Aorta (tissue), 5 donors: ENCODE data around the gene RSPH1. TPM values are rescaled to one million over a fixed set of nuclear protein-coding genes. Genes with fewer than 3 reads are reported as not detected.

Experiments used
- ATAC-seq: fragments of 200-7000 bp; cut with Tn5 transposase; one replicate; pipeline ENCODE4 v1.9.1; 2022; ENCODE audit warnings: moderate library complexity; ENCODE audit not compliant: low FRiP score
- DNase-seq, 2 donors: peaks; one replicate each; pipeline ENCODE4 v3.0.0-alpha.2; 2020
- H3K27ac ChIP-seq, 2 donors: one replicate each; pipeline ENCODE4 v1.5.1; 2013; ENCODE audit warnings: low read length in 2 of 2, mild to moderate bottlenecking in 2 of 2, moderate library complexity in 2 of 2, control low read depth in 1 of 2, inconsistent platforms in 1 of 2, low read depth in 1 of 2
- H3K27me3 ChIP-seq, 2 donors: one replicate each; pipeline ENCODE4 v1.6.1; 2013; ENCODE audit warnings: control low read depth in 1 of 2, low read length in 1 of 2, mild to moderate bottlenecking in 1 of 2, moderate library complexity in 1 of 2; ENCODE audit not compliant: insufficient read depth in 2 of 2, control insufficient read depth in 1 of 2
- H3K36me3 ChIP-seq, 2 donors: one replicate each; pipeline ENCODE4 v1.6.1; 2013; ENCODE audit warnings: control low read depth in 1 of 2, low read length in 1 of 2, mild to moderate bottlenecking in 1 of 2; ENCODE audit not compliant: insufficient read depth in 2 of 2, control insufficient read depth in 1 of 2
- H3K4me1 ChIP-seq, 2 donors: one replicate each; pipeline ENCODE4 v1.6.1; 2013; ENCODE audit warnings: low read length in 2 of 2, control low read depth in 1 of 2, mild to moderate bottlenecking in 1 of 2, moderate library complexity in 1 of 2; ENCODE audit not compliant: insufficient read depth in 2 of 2, control insufficient read depth in 1 of 2
- H3K4me3 ChIP-seq, 2 donors: one replicate each; pipeline ENCODE4 v1.5.1; 2013; ENCODE audit warnings: low read length in 2 of 2, control low read depth in 1 of 2, mild to moderate bottlenecking in 1 of 2
- H3K9me3 ChIP-seq: one replicate; pipeline ENCODE4 v1.6.1; 2013; ENCODE audit warnings: mild to moderate bottlenecking, low read length; ENCODE audit not compliant: control insufficient read depth
- WGBS, 2 donors: extraction: QIAGEN DNeasy Blood & Tissue Kit; methylation state at CpG; one replicate each; pipeline ENCODE4 v1.1.7; 2013; 5-methylcytosine and 5-hydroxymethylcytosine counted together
- intact Hi-C, 2 donors: fragments of 100-400 bp; cut with DNase I; formaldehyde crosslinking; loops; one replicate each; pipeline versions ENCODE4 v1.14.2 to v1.15.0; 2022
- polyA plus RNA-seq, 2 donors: library from polyadenylated mRNA; stranded (reverse); fragments of 200-250 nt; gene quantifications; one replicate each; pipeline ENCODE4 v1.2.3, GENCODE V29; 2013
- total RNA-seq, 2 donors: library from RNA; stranded (reverse); fragmentation: NEBNext Ultra II Directional; extraction: Animal tissue kit (Norgen Biotek cat#: 25700); gene quantifications; one replicate each; pipeline ENCODE4 v1.2.1, GENCODE V29; 2021
- donor health status: healthy with polysubstance abuse.
- donor health status: Bipolar disorder and iron deficiency.
- donor health status: DM: no; HTN: no; CAD: no.
- donor health status: DM: no; HTN: no; CAD: no.
- donor health status: DM: yes; HTN: yes; CAD: no.

RSPH1 gene
- total and polyA plus RNA-seq, 4 donors, result 0.18 to 1.6 (median 0.26) TPM; not detected in 1

DNA sequence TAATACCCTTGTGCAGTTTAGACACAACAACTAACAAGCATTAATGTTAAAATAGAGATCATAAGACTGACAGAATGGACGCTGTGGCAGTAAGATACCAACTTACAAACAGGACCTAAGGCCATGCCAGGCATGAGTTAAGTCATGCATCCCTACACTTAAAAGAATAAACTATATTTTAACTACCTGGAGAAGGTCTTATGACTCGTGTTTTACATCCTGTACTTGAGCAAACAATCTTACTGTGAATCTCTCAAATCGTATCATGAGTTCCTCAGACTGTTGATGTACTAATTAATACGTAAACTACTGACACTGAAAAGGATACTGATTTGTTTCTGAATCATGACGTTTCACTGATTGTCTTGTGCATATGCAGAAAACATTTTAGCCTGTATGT, 2.0 kb upstream of the RSPH1 start:
- DNase-seq (no peak), ATAC-seq (no peak)
- intact Hi-C loops, result no loop called here
- no peaks in the 10 kb centered on the region for H3K27me3 ChIP-seq
- no peaks in the 10 kb centered on the region for H3K4me1 ChIP-seq
- no peaks in the 10 kb centered on the region for H3K36me3 ChIP-seq
- H3K9me3 ChIP-seq, result no peaks in the 10 kb centered on the region
- no peak overlapping the region for H3K27ac ChIP-seq
- 87 to 90% methylated on average over 5 of the region's 5 CpGs for WGBS, 2 donors
- H3K4me3 ChIP-seq, result no peak overlapping the region

DNA sequence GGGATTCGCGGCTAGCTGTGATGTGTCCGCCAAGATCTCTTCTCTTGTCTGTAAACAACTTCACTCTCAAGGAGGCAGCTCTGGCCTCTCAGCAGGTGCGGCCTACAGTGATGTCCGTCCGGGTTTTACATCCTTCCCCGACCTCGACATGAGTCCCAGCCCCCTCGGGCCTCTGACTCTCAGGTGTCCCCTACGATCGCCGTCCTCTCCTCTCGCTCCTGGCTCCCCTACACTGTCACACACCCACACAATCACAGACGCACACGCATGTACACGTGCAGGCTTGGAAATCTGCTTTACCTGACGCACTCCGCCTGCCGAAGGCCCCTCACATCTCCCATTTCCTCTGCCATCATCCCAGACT, 797 bp upstream of the RSPH1 start:
- ATAC-seq (no peak), DNase-seq (no peak)
- intact Hi-C loops, result no loop called here
- 22 to 24% methylated on average over 19 of the region's 19 CpGs for WGBS, 2 donors
- H3K4me3 ChIP-seq, result peak overlapping the region in 1 of 2 donors; percentile 8
- no peaks in the 10 kb centered on the region for H3K4me1 ChIP-seq
- no peaks in the 10 kb centered on the region for H3K36me3 ChIP-seq
- no peaks in the 10 kb centered on the region for H3K9me3 ChIP-seq
- H3K27me3 ChIP-seq, result no peaks in the 10 kb centered on the region
- H3K27ac ChIP-seq, result peak overlapping the region in 1 of 2 donors; percentile 2

DNA sequence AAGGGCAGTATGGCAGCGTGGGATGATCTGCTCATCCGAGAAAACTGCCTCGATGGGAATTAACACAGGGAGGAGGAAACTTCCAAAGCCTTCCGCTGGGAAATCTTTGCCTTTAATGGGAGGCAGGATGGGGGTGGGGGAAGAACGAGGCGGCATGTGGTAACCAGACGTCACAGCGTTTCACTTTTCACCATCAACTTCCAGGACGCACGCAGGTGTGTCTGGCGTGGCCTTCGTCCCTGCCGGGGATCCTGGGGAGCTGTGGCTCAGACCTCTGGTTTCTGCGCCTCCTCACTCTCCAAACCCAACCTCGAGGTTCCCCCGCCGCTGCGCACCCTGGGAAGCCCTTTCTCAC, 282 bp downstream of the RSPH1 start:
- intact Hi-C loops, result no loop called here
- Histone ChIP-seq H3K4me1 (no peaks in the 10 kb centered on the region), H3K36me3 (no peaks in the 10 kb centered on the region), H3K27ac (no peak overlapping the region), H3K27me3 (no peaks in the 10 kb centered on the region), H3K9me3 (no peaks in the 10 kb centered on the region), H3K4me3 (peak overlapping the region; percentile 21 to 52)
- ATAC-seq (peak; percentile 8), DNase-seq (no peak)
- 2 to 3% methylated on average over 18 of the region's 18 CpGs for WGBS, 2 donors

DNA sequence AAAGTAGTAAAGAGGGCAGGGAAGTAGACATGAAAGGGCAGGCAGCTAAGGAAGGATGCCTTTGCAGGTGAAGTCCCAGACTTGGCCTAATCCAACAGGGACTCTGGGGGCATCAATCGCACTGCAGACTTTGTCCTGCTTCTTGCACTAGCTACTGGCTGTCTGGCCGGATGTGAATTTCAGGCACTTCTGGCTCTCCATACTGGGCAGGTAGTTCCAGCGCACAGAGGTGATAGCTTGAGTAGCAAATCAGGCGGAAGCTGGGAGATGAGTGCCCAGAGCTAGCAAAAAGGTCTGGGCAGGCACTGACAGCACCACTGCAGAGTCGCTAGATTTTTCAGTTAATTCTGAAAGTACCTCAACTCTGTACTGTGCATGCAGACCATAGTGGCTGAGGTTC, 997 bp downstream of the RSPH1 start:
- intact Hi-C loops, result no loop called here
- no peaks in the 10 kb centered on the region for H3K4me1 ChIP-seq
- no peak overlapping the region for H3K27ac ChIP-seq
- no peaks in the 10 kb centered on the region for H3K27me3 ChIP-seq
- no peaks in the 10 kb centered on the region for H3K9me3 ChIP-seq
- DNase-seq (no peak), ATAC-seq (no peak)
- H3K4me3 ChIP-seq, result no peak overlapping the region
- no peaks in the 10 kb centered on the region for H3K36me3 ChIP-seq
- 89 to 92% methylated on average over 5 of the region's 5 CpGs for WGBS, 2 donors

DNA sequence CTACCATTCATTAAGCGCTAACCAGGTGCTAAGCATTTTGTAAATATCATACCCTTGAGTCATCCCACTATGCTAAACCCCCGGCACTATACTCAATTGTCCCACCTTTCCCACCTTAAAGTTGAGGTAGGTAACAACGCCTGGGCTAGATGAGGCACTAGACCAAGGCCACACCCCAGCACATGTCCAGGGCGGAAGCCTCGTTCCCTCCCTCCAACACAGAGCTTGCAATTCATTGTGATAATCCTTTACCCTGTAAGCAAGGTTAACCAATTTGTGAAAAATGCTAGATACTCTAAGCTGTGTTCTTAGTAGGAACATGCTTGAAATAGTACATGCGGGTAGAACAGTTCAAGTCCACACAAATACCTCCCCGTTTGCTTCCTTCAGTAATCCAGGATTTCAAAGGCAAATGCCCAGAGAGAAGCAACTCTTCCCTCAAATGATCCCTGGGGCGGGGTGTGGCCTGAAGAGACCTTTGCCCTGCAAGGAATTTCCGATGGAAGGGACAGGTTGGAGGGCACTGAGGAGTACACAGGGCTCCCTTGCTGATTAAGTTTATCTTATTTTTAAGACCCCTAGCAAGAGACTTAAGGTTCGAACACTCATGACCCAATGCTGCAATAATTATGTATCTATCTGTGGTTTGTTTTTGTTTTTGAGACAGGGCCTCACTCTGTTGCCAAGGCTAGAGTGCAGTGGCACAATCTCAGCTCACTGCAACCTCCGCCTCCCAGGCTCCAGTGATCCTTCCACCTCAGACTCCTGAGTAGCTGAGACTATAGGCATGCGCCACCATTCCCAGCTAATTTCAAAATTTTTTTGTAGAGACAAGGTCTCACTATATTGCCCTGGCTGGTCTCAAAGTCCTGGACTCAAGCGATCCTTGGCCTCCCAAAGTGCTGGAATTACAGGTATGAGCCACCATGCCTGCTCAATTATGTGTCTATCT, 2.6 kb downstream of the RSPH1 start:
- intact Hi-C loops, result no loop called here
- no peak for ATAC-seq
- 79 to 80% methylated on average over 13 of the region's 13 CpGs for WGBS, 2 donors

DNA sequence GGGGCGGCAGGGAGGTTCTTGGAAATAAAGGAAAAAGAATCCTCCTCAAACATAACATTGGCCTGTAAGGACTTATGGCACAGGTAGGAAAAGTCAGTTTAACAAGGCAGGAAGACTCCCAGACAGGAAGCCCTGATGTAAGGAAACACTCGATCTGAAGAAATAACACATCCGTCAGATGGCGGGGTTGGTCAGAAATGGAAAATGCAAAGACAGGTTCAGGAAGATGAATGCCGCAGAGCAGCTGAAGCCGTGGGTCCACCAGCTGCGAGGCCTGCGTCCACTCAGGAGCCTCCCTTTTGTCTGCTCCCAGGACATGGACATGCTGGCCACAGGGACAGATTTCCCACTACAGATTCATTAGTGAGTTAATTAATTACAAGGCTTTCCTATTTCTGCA, 3.8 kb downstream of the RSPH1 start:
- intact Hi-C loops, result no loop called here
- no peaks in the 10 kb centered on the region for H3K9me3 ChIP-seq
- no peak for ATAC-seq
- no peaks in the 10 kb centered on the region for H3K27me3 ChIP-seq
- H3K27ac ChIP-seq, result no peak overlapping the region
- 67 to 74% methylated on average over 8 of the region's 8 CpGs for WGBS, 2 donors
- no peak for DNase-seq
- H3K4me3 ChIP-seq, result no peak overlapping the region
- no peaks in the 10 kb centered on the region for H3K4me1 ChIP-seq
- no peaks in the 10 kb centered on the region for H3K36me3 ChIP-seq

More for the DNA sequence above, 2.6 kb downstream of the RSPH1 start:
- H3K9me3 ChIP-seq, result no peaks in the 10 kb centered on the region
- H3K27me3 ChIP-seq, result no peaks in the 10 kb centered on the region
- no peak overlapping the region for H3K27ac ChIP-seq
- H3K4me3 ChIP-seq, result no peak overlapping the region
- H3K4me1 ChIP-seq, result no peaks in the 10 kb centered on the region
- no peaks in the 10 kb centered on the region for H3K36me3 ChIP-seq
- no peak for DNase-seq

DNA sequence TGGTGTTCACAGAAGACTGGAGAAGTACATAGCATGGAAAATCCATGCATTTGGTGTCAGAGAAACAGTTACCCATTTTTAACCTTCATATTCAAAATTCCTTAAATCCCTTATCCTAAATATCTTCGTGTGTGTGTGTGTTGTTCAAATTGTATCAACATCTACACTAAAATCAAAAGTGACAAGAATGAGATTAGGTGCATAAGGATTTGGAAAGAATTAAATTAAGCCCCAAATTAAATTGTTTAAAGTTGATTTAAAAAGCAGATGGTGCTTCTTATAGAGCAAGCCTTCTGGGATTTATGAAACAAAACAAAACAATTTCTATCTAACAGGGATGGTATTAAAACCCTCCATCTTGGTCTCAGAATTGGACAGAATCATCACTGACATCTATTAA, 4.7 kb downstream of the RSPH1 start:
- Histone ChIP-seq H3K27me3 (no peaks in the 10 kb centered on the region), H3K36me3 (no peaks in the 10 kb centered on the region), H3K4me1 (no peaks in the 10 kb centered on the region), H3K4me3 (no peak overlapping the region), H3K9me3 (no peaks in the 10 kb centered on the region), H3K27ac (no peak overlapping the region)
- DNase-seq, result no peak
- ATAC-seq, result no peak
- WGBS, 2 donors, result 15 to 32% methylated on average over 1 of the region's 1 CpG
- intact Hi-C loops, result no loop called here

DNA sequence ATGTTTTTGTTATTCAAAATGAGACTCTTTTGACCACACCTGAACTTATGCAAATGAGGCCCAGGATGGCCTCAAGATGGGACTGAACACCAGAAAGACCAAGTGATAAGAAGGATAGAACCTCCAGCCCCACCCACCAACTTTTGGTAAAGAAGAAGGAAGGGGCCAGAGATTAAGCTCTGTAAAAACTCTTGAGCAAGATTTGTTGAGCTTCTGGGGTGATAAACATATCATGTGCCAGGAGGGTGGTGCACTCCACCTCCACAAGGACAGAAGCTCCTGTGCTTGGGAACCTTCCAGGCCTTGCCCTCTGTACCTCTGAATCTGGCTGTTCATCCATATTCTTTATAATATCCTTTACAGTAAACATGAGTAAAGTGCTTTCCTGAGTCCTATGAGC, 5.3 kb downstream of the RSPH1 start:
- H3K36me3 ChIP-seq, result no peaks in the 10 kb centered on the region
- H3K27me3 ChIP-seq, result no peaks in the 10 kb centered on the region
- no peak overlapping the region for H3K4me3 ChIP-seq
- DNase-seq, result no peak
- H3K4me1 ChIP-seq, result no peaks in the 10 kb centered on the region
- ATAC-seq, result no peak
- intact Hi-C loops, result no loop called here
- no peak overlapping the region for H3K27ac ChIP-seq
- H3K9me3 ChIP-seq, result no peaks in the 10 kb centered on the region

DNA sequence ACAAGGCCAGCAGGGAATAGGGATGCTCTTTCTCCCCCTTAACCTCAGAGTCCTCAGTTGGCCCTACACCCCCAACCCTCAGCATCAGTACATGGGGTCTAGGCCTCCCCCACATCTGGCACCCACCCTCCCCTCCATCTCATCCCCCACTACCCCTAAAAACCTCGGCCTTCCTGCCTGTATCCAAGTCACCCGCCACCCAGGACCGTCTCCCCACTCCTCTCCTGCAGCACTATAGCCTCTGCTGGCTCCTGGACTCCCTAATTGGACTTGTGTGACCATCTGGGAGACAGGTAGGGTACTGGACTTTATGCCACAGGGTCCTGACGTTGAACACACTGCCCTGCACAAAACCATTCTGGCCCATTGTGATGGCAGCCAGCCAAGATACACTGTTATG, 6.0 kb downstream of the RSPH1 start:
- 66 to 69% methylated on average over 4 of the region's 4 CpGs for WGBS, 2 donors
- DNase-seq, result no peak
- no peaks in the 10 kb centered on the region for H3K4me1 ChIP-seq
- intact Hi-C loops, result no loop called here
- no peak overlapping the region for H3K4me3 ChIP-seq
- H3K27ac ChIP-seq, result no peak overlapping the region
- H3K27me3 ChIP-seq, result no peaks in the 10 kb centered on the region
- ATAC-seq, result no peak
- no peaks in the 10 kb centered on the region for H3K36me3 ChIP-seq
- H3K9me3 ChIP-seq, result no peaks in the 10 kb centered on the region
